H9 (cell line): ENCODE measurements around the gene DTD1. TPM values are rescaled to one million over a fixed set of nuclear protein-coding genes. Genes with fewer than 3 reads are reported as not detected.

ENCODE experiments used
- DNase-seq: peaks from one replicate; pipeline ENCODE4 v3.0.0-alpha.2; 2017
- H2AFZ ChIP-seq: one replicate; pipeline ENCODE4 v1.6.1; 2013; ENCODE audit warnings: mild to moderate bottlenecking, low read length, control low read depth, moderate library complexity
- H2AK5ac ChIP-seq: 2 replicates; pipeline ENCODE4 v1.6.1; 2013; ENCODE audit warnings: low read length, control low read depth, mixed read lengths; ENCODE audit not compliant: insufficient read length
- H2BK120ac ChIP-seq: one replicate; pipeline ENCODE4 v1.6.1; 2013; ENCODE audit warnings: low read depth, mild to moderate bottlenecking, low read length, control low read depth, inconsistent platforms; ENCODE audit not compliant: poor library complexity, severe bottlenecking
- H2BK12ac ChIP-seq: 2 replicates; pipeline ENCODE4 v1.6.1; 2013; ENCODE audit warnings: low read length, control low read depth, mixed read lengths, low read depth; ENCODE audit not compliant: insufficient read length
- H2BK15ac ChIP-seq: 2 replicates; pipeline ENCODE4 v1.6.1; 2013; ENCODE audit warnings: low read depth, low read length, control low read depth
- H2BK20ac ChIP-seq: one replicate; pipeline ENCODE4 v1.6.1; 2013; ENCODE audit warnings: low read depth, mild to moderate bottlenecking, low read length, control low read depth, inconsistent platforms; ENCODE audit not compliant: poor library complexity, severe bottlenecking
- H2BK5ac ChIP-seq: 2 replicates; pipeline ENCODE4 v1.6.1; 2013; ENCODE audit warnings: low read length, control low read depth, mixed read lengths; ENCODE audit not compliant: insufficient read length
- H3K14ac ChIP-seq: 2 replicates; pipeline ENCODE4 v1.6.1; 2013; ENCODE audit warnings: low read length, control low read depth; ENCODE audit not compliant: insufficient read depth
- H3K18ac ChIP-seq: 2 replicates; pipeline ENCODE4 v1.6.1; 2013; ENCODE audit warnings: low read depth, mild to moderate bottlenecking, mixed read lengths, low read length, control low read depth; ENCODE audit not compliant: insufficient read length
- H3K23ac ChIP-seq: 2 replicates; pipeline ENCODE4 v1.6.1; 2013; ENCODE audit warnings: low read length, control low read depth, mixed read lengths, low read depth; ENCODE audit not compliant: insufficient read length
- H3K23me2 ChIP-seq: 2 replicates; pipeline ENCODE4 v1.6.1; 2013; ENCODE audit warnings: low read depth, mild to moderate bottlenecking, mixed read lengths, low read length, control low read depth; ENCODE audit not compliant: insufficient read length, poor library complexity, severe bottlenecking
- H3K27ac ChIP-seq: 2 replicates; pipeline ENCODE4 v1.5.1; 2013; ENCODE audit warnings: low read length, control low read depth, mixed read lengths, low read depth; ENCODE audit not compliant: insufficient read length
- H3K27me3 ChIP-seq: 2 replicates; pipeline ENCODE4 v1.6.1; 2013; ENCODE audit warnings: low read length, control low read depth, inconsistent platforms; ENCODE audit not compliant: insufficient read depth
- H3K4ac ChIP-seq: 2 replicates; pipeline ENCODE4 v1.6.1; 2013; ENCODE audit warnings: low read depth, mild to moderate bottlenecking, control low read depth, inconsistent platforms, low read length, moderate library complexity
- H3K4me1 ChIP-seq: 2 replicates; pipeline ENCODE4 v1.6.1; 2013; ENCODE audit warnings: low read length, control low read depth, inconsistent platforms; ENCODE audit not compliant: insufficient read depth
- H3K4me2 ChIP-seq: 2 replicates; pipeline ENCODE4 v1.6.1; 2013; ENCODE audit warnings: low read length, control low read depth, mixed read lengths; ENCODE audit not compliant: insufficient read length, insufficient read depth
- H3K56ac ChIP-seq: 2 replicates; pipeline ENCODE4 v1.6.1; 2013; ENCODE audit warnings: low read depth, mild to moderate bottlenecking, mixed read lengths, low read length, control low read depth; ENCODE audit not compliant: insufficient read length
- H3K79me1 ChIP-seq: 2 replicates; pipeline ENCODE4 v1.6.1; 2013; ENCODE audit warnings: low read depth, mild to moderate bottlenecking, moderate library complexity, low read length, control low read depth, inconsistent platforms; ENCODE audit not compliant: insufficient read depth, poor library complexity, severe bottlenecking
- H3K79me2 ChIP-seq: 2 replicates; pipeline ENCODE4 v1.6.1; 2013; ENCODE audit warnings: low read length, control low read depth, inconsistent platforms; ENCODE audit not compliant: insufficient read depth
- H3K9ac ChIP-seq: 2 replicates; pipeline ENCODE4 v1.6.1; 2013; ENCODE audit warnings: low read length, control low read depth, mixed read lengths; ENCODE audit not compliant: insufficient read length; ENCODE audit errors: extremely low read depth
- H3K9me3 ChIP-seq: one replicate; pipeline ENCODE4 v1.6.1; 2013; ENCODE audit warnings: low read depth, low read length, inconsistent platforms; ENCODE audit not compliant: control insufficient read depth
- H3T11ph ChIP-seq: one replicate; pipeline ENCODE4 v1.6.1; 2013; ENCODE audit warnings: mild to moderate bottlenecking, low read length, control low read depth, inconsistent platforms
- H4K20me1 ChIP-seq: one replicate; pipeline ENCODE4 v1.6.1; 2013; ENCODE audit not compliant: control insufficient read depth, insufficient read length, insufficient read depth
- H4K5ac ChIP-seq: 2 replicates; pipeline ENCODE4 v1.6.1; 2013; ENCODE audit warnings: low read depth, mild to moderate bottlenecking, mixed read lengths, low read length, control low read depth; ENCODE audit not compliant: insufficient read length
- H4K8ac ChIP-seq: replicated peaks from 2 replicates; pipeline ENCODE4 v1.6.1; 2013; ENCODE audit warnings: low read length, control low read depth, mixed read lengths, low read depth; ENCODE audit not compliant: insufficient read length
- H4K91ac ChIP-seq: 2 replicates; pipeline ENCODE4 v1.6.1; 2013; ENCODE audit warnings: low read depth, mild to moderate bottlenecking, moderate library complexity, mixed read lengths, low read length, control low read depth; ENCODE audit not compliant: insufficient read length
- H3K27ac Mint-ChIP-seq, 3 experiments: 2 replicates in 2 of 3; 3 replicates in 1 of 3; pipeline ENCODE4 v1.8.0; 2020 to 2021; ENCODE audit warnings: mixed read lengths in 3 of 3, mild to moderate bottlenecking in 1 of 3, moderate library complexity in 1 of 3
- H3K27me3 Mint-ChIP-seq: 2 replicates; pipeline ENCODE4 v1.8.0; 2021; ENCODE audit warnings: low read depth, mild to moderate bottlenecking, moderate library complexity, mixed read lengths
- H3K36me3 Mint-ChIP-seq, 3 experiments: 2 replicates in 2 of 3; 3 replicates in 1 of 3; pipeline ENCODE4 v1.8.0; 2020 to 2021; ENCODE audit warnings: low read depth in 3 of 3, mixed read lengths in 3 of 3; ENCODE audit not compliant: insufficient read depth in 1 of 3
- H3K4me1 Mint-ChIP-seq, 2 experiments: 2 replicates each; pipeline ENCODE4 v1.8.0; 2020; ENCODE audit warnings: mixed read lengths in 2 of 2
- H3K4me3 Mint-ChIP-seq, 2 experiments: 2 replicates in 1 of 2; 3 replicates in 1 of 2; pipeline ENCODE4 v1.8.0; 2020 to 2021; ENCODE audit warnings: mild to moderate bottlenecking in 2 of 2, mixed read lengths in 2 of 2, moderate library complexity in 1 of 2
- H3K9me3 Mint-ChIP-seq, 2 experiments: 2 replicates in 1 of 2; 3 replicates in 1 of 2; pipeline ENCODE4 v1.8.0; 2020; ENCODE audit warnings: mild to moderate bottlenecking in 2 of 2, mixed read lengths in 2 of 2, moderate library complexity in 1 of 2
- WGBS: extraction: QIAGEN DNeasy Blood & Tissue Kit; methylation state at CpG from one replicate; pipeline ENCODE4 v1.1.7; 2013; ENCODE audit warnings: missing lambda C conversion rate, low lambda C conversion rate, mixed read lengths; ENCODE audit not compliant: insufficient read length; ENCODE audit errors: extremely low coverage; 5-methylcytosine and 5-hydroxymethylcytosine counted together
- total RNA-seq: library from RNA; stranded (reverse); gene quantifications from 2 replicates; pipeline ENCODE4 v1.2.1, GENCODE V29; 2021
- TF ChIP-seq, protein P1 (sequence below): fragments of 200-600 bp; sonication (generic); conservative IDR thresholded peaks from 3 replicates; pipeline ENCODE4 v1.8.0; 2021; ENCODE audit warnings: antibody characterized with exemption, mild to moderate bottlenecking

The DTD1 gene
- total RNA-seq, 1 experiment from 2014 or later, result 62.0 TPM

DNA sequence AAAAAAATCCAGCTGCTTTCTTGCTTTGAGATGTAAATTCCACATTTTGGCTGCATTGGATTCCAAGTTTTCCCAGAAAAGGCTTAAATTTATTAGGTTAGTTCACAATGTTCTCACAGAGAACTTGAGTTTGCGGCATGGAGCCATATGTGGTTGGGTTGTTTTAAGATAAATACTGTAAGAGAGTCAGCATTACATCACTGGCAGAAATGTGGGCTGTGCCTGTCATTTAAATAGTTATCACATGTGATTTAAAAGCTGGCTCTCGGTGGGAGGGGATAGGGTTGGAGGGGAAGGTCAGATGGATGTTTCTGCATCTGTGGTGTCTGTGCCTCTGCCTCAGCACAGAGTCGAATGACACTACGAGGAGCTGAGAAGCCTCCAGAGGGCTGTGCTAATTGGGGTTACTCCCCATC is 151.9 kb downstream of the DTD1 start:
- DNase-seq, result no peak
- Histone ChIP-seq H3K27me3 (no peaks in the 10 kb centered on the region), H4K20me1 (no peaks in the 10 kb centered on the region), H3K79me1 (no peaks in the 10 kb centered on the region), H2BK15ac (no peak overlapping the region), H4K8ac (no peak overlapping the region), H3K9ac (no peak overlapping the region), H3K4me2 (no peak overlapping the region), H3K4me1 (peaks cover 3% of the 10 kb centered on the region; the same call in 1 of the 2 replicates), H3K79me2 (no peaks in the 10 kb centered on the region), H3K27ac (no peak overlapping the region), H3K4ac (no peak overlapping the region), H2AFZ (no peak overlapping the region), H4K91ac (no peak overlapping the region), H2BK20ac (no peak overlapping the region), H3K23ac (no peak overlapping the region), H2AK5ac (no peak overlapping the region), H4K5ac (no peak overlapping the region), H3K9me3 (no peaks in the 10 kb centered on the region), H3K56ac (no peak overlapping the region), H2BK120ac (no peak overlapping the region), H3K18ac (no peak overlapping the region), H2BK12ac (no peak overlapping the region), H3K14ac (no peak overlapping the region), H3T11ph (no peak overlapping the region), H3K23me2 (peaks cover 3% of the 10 kb centered on the region), H2BK5ac (no peak overlapping the region)
- WGBS, result no CpG with 5 or more reads among the region's 4 CpGs
- TF ChIP-seq, protein P1, sequence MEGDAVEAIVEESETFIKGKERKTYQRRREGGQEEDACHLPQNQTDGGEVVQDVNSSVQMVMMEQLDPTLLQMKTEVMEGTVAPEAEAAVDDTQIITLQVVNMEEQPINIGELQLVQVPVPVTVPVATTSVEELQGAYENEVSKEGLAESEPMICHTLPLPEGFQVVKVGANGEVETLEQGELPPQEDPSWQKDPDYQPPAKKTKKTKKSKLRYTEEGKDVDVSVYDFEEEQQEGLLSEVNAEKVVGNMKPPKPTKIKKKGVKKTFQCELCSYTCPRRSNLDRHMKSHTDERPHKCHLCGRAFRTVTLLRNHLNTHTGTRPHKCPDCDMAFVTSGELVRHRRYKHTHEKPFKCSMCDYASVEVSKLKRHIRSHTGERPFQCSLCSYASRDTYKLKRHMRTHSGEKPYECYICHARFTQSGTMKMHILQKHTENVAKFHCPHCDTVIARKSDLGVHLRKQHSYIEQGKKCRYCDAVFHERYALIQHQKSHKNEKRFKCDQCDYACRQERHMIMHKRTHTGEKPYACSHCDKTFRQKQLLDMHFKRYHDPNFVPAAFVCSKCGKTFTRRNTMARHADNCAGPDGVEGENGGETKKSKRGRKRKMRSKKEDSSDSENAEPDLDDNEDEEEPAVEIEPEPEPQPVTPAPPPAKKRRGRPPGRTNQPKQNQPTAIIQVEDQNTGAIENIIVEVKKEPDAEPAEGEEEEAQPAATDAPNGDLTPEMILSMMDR, result no peak
- Mint-ChIP-seq H3K27ac (peak overlapping the region in 2 of 3 experiments; percentile 41 to 43; a peak in 3 of 7 replicates), H3K9me3 (no peaks in the 10 kb centered on the region), H3K27me3 (no peaks in the 10 kb centered on the region), H3K4me1 (peaks cover 17 to 27% of the 10 kb centered on the region in 2 experiments), H3K36me3 (peaks cover under 1 to 2% (median 2%) of the 10 kb centered on the region in 3 experiments; a peak in 3 of 7 replicates), H3K4me3 (no peak overlapping the region)
